ENCODE data around the gene NHSL1. TPM values are rescaled to one million over a fixed set of nuclear protein-coding genes. Genes with fewer than 3 reads are reported as not detected.

NHSL1 gene
- total and polyA plus RNA-seq, 9 donors, result 20.0 to 35.7 (median 28.4) TPM

- no peaks in the 10 kb centered on the region for H3K9me3 ChIP-seq (replicated peaks; ENCODE audit: control insufficient read depth, low read depth, low read length)
- no peak overlapping the region for H3K4me3 ChIP-seq (ENCODE audit: low read length)
- WGBS (ENCODE audit: insufficient coverage), result no CpG with 5 or more reads among the region's 2 CpGs
- no peaks in the 10 kb centered on the region for H3K27me3 ChIP-seq (ENCODE audit: control insufficient read depth, insufficient read depth, low read length)
- no peak overlapping the region for H3K27ac ChIP-seq (ENCODE audit: low read length)
- H3K4me1 ChIP-seq (ENCODE audit: control insufficient read depth, insufficient read depth, low read length), result peaks cover 14% of the 10 kb centered on the region
- no peak for DNase-seq
- H3K36me3 ChIP-seq (ENCODE audit: control insufficient read depth, insufficient read depth, low read length), result no peaks in the 10 kb centered on the region
Observed at GRCh38 chr6:138524526-138524925, 25.2 kb upstream of the NHSL1 start.

DNA sequence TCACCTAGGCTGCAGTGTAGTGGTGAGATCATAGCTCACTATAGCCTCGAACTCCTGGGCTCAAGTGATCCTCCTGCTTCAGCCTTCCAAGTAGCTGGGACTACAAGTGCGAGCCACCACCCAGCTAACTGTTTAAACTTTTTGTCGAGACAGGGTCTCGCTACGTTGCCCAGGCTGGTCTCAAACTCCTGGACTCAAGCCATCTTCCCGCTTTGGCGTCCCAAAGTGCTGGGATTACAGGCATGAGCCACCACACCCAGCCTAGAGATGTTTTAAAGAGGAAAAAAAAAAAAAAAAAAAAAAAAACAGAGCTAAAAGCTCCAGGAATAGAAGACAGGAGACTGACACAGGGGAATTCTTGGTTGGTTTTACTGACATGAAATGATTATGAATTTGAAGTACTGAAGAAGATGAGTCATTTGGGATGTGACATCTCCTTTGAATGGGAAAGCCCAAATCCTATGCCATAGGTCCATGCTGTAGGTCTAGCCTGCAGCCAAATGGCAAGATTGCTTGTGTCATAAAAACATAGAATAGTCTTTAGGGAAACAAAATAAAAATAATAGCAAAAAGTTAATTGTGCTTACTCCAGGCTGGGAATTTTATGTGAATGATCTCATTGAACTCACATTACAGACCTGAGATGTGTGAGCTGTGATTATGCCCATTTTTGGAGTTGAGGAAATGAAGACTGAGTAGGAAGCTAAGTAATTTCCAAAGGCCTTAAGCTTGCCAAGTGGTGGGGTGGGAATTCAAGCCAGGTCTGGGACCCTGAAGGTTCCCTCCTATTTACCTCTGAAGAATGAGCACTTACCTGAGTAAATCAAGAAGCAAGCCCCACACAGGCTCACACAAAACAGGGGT lies 24.3 kb upstream of the NHSL1 start:
- DNase-seq, result peak; percentile 43
- WGBS (ENCODE audit: insufficient coverage), result 72% methylated on average over 5 of the region's 7 CpGs
- Histone ChIP-seq H3K36me3 (ENCODE audit: control insufficient read depth, insufficient read depth, low read length) (no peaks in the 10 kb centered on the region), H3K27ac (ENCODE audit: low read length) (peak overlapping the region; percentile 38), H3K4me1 (ENCODE audit: control insufficient read depth, insufficient read depth, low read length) (peaks cover 12% of the 10 kb centered on the region), H3K9me3 (replicated peaks; ENCODE audit: control insufficient read depth, low read depth, low read length) (no peaks in the 10 kb centered on the region), H3K4me3 (ENCODE audit: low read length) (no peak overlapping the region), H3K27me3 (ENCODE audit: control insufficient read depth, insufficient read depth, low read length) (no peaks in the 10 kb centered on the region)

- peaks cover 3% of the 10 kb centered on the region for H3K9me3 ChIP-seq (replicated peaks; ENCODE audit: control insufficient read depth, low read depth, low read length)
- 100% methylated on average over 3 of the region's 4 CpGs for WGBS (ENCODE audit: insufficient coverage)
- H3K4me3 ChIP-seq (ENCODE audit: low read length), result no peak overlapping the region
- no peak overlapping the region for H3K27ac ChIP-seq (ENCODE audit: low read length)
- peaks cover 10% of the 10 kb centered on the region for H3K4me1 ChIP-seq (ENCODE audit: control insufficient read depth, insufficient read depth, low read length)
- no peaks in the 10 kb centered on the region for H3K27me3 ChIP-seq (ENCODE audit: control insufficient read depth, insufficient read depth, low read length)
- H3K36me3 ChIP-seq (ENCODE audit: control insufficient read depth, insufficient read depth, low read length), result peaks cover 3% of the 10 kb centered on the region
- no peak for DNase-seq
Observed at GRCh38 chr6:138522611-138523010, 23.3 kb upstream of the NHSL1 start.

- Histone ChIP-seq H3K27me3 (ENCODE audit: control insufficient read depth, insufficient read depth, low read length) (no peaks in the 10 kb centered on the region), H3K4me3 (ENCODE audit: low read length) (no peak overlapping the region), H3K27ac (ENCODE audit: low read length) (peak overlapping the region; percentile 25), H3K9me3 (replicated peaks; ENCODE audit: control insufficient read depth, low read depth, low read length) (peaks cover 4% of the 10 kb centered on the region), H3K4me1 (ENCODE audit: control insufficient read depth, insufficient read depth, low read length) (peaks cover 3% of the 10 kb centered on the region), H3K36me3 (ENCODE audit: control insufficient read depth, insufficient read depth, low read length) (peaks cover 3% of the 10 kb centered on the region)
- WGBS (ENCODE audit: insufficient coverage), result 20% methylated on average over 4 of the region's 5 CpGs
- peak; percentile 72 for DNase-seq
Observed at GRCh38 chr6:138521790-138522189, 22.5 kb upstream of the NHSL1 start.

GRCh38 chr6:138520463-138520862 lies 21.2 kb upstream of the NHSL1 start:
- no peak overlapping the region for H3K27ac ChIP-seq (ENCODE audit: low read length)
- H3K27me3 ChIP-seq (ENCODE audit: control insufficient read depth, insufficient read depth, low read length), result no peaks in the 10 kb centered on the region
- peaks cover 3% of the 10 kb centered on the region for H3K4me1 ChIP-seq (ENCODE audit: control insufficient read depth, insufficient read depth, low read length)
- peaks cover 4% of the 10 kb centered on the region for H3K9me3 ChIP-seq (replicated peaks; ENCODE audit: control insufficient read depth, low read depth, low read length)
- WGBS (ENCODE audit: insufficient coverage), result no CpG with 5 or more reads among the region's 3 CpGs
- DNase-seq, result no peak
- H3K36me3 ChIP-seq (ENCODE audit: control insufficient read depth, insufficient read depth, low read length), result peaks cover 6% of the 10 kb centered on the region
- no peak overlapping the region for H3K4me3 ChIP-seq (ENCODE audit: low read length)

DNA sequence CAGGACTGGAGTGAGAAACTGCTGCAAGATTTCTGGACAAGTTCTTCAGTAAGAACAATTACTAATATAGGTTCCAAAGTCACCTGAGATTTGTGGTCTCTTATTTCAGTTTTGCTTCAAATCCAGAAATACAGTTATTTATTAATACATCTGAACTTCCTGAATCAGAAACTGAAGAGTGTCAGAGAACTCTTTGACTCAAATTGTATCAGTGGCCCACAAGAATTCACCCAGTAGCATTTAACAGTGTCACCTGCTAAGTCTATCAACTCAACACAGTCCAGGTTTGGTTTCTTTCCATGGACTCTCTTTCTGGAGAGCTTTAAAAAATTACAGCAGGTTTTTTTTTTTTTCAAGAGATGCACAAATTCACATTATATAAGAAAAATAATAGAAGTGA lies 18.8 kb upstream of the NHSL1 start:
- no peak for DNase-seq
- Histone ChIP-seq H3K27me3 (ENCODE audit: control insufficient read depth, insufficient read depth, low read length) (no peaks in the 10 kb centered on the region), H3K27ac (ENCODE audit: low read length) (no peak overlapping the region), H3K9me3 (replicated peaks; ENCODE audit: control insufficient read depth, low read depth, low read length) (peaks cover 4% of the 10 kb centered on the region), H3K36me3 (ENCODE audit: control insufficient read depth, insufficient read depth, low read length) (peaks cover 6% of the 10 kb centered on the region), H3K4me1 (ENCODE audit: control insufficient read depth, insufficient read depth, low read length) (no peaks in the 10 kb centered on the region), H3K4me3 (ENCODE audit: low read length) (no peak overlapping the region)

DNA sequence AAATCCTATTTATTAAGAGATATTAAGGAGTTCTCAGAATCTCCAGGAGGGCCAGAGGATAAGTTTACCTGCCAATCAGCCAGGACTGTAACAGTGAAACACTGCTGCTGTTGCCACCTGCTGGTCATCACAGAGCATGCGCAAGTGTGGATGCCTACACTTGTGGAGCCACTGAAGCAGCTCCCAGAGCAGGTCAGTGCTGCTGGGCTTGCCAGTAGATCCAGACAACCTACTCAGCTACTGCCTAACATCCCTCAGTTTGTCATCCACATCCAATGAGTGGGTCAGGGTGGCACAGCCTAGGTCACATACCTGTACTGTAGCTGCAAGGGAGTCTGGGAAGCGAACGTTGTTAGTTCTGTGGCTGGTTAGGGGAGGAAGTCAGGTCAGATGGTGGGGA lies 18.3 kb upstream of the NHSL1 start:
- WGBS (ENCODE audit: insufficient coverage), result 100% methylated on average over 3 of the region's 3 CpGs
- peaks cover 6% of the 10 kb centered on the region for H3K36me3 ChIP-seq (ENCODE audit: control insufficient read depth, insufficient read depth, low read length)
- no peak for DNase-seq
- H3K4me1 ChIP-seq (ENCODE audit: control insufficient read depth, insufficient read depth, low read length), result peaks cover 2% of the 10 kb centered on the region
- no peak overlapping the region for H3K27ac ChIP-seq (ENCODE audit: low read length)
- peaks cover 4% of the 10 kb centered on the region for H3K9me3 ChIP-seq (replicated peaks; ENCODE audit: control insufficient read depth, low read depth, low read length)
- H3K27me3 ChIP-seq (ENCODE audit: control insufficient read depth, insufficient read depth, low read length), result no peaks in the 10 kb centered on the region
- H3K4me3 ChIP-seq (ENCODE audit: low read length), result no peak overlapping the region

- Histone ChIP-seq H3K4me3 (ENCODE audit: low read length) (no peak overlapping the region), H3K27ac (ENCODE audit: low read length) (no peak overlapping the region), H3K27me3 (ENCODE audit: control insufficient read depth, insufficient read depth, low read length) (no peaks in the 10 kb centered on the region), H3K4me1 (ENCODE audit: control insufficient read depth, insufficient read depth, low read length) (peaks cover 4% of the 10 kb centered on the region), H3K9me3 (replicated peaks; ENCODE audit: control insufficient read depth, low read depth, low read length) (peaks cover 4% of the 10 kb centered on the region), H3K36me3 (ENCODE audit: control insufficient read depth, insufficient read depth, low read length) (peaks cover 6% of the 10 kb centered on the region)
- WGBS (ENCODE audit: insufficient coverage), result 97% methylated on average over 6 of the region's 12 CpGs
- DNase-seq, result no peak
Observed at GRCh38 chr6:138515657-138516248, 16.5 kb upstream of the NHSL1 start.

GRCh38 chr6:138514860-138515540 lies 15.7 kb upstream of the NHSL1 start:
- no peak overlapping the region for H3K4me3 ChIP-seq (ENCODE audit: low read length)
- no peak overlapping the region for H3K27ac ChIP-seq (ENCODE audit: low read length)
- WGBS (ENCODE audit: insufficient coverage), result 100% methylated on average over 1 of the region's 9 CpGs
- H3K36me3 ChIP-seq (ENCODE audit: control insufficient read depth, insufficient read depth, low read length), result peaks cover 6% of the 10 kb centered on the region
- H3K27me3 ChIP-seq (ENCODE audit: control insufficient read depth, insufficient read depth, low read length), result no peaks in the 10 kb centered on the region
- peaks cover 4% of the 10 kb centered on the region for H3K9me3 ChIP-seq (replicated peaks; ENCODE audit: control insufficient read depth, low read depth, low read length)
- H3K4me1 ChIP-seq (ENCODE audit: control insufficient read depth, insufficient read depth, low read length), result peaks cover 4% of the 10 kb centered on the region
- no peak for DNase-seq

GRCh38 chr6:138512609-138513008 lies 13.3 kb upstream of the NHSL1 start:
- peaks cover 4% of the 10 kb centered on the region for H3K4me1 ChIP-seq (ENCODE audit: control insufficient read depth, insufficient read depth, low read length)
- 56% methylated on average over 7 of the region's 8 CpGs for WGBS (ENCODE audit: insufficient coverage)

More at GRCh38 chr6:138512609-138513008, 13.3 kb upstream of the NHSL1 start:
- Histone ChIP-seq H3K36me3 (ENCODE audit: control insufficient read depth, insufficient read depth, low read length) (peaks cover 3% of the 10 kb centered on the region), H3K9me3 (replicated peaks; ENCODE audit: control insufficient read depth, low read depth, low read length) (peaks cover 1% of the 10 kb centered on the region), H3K4me3 (ENCODE audit: low read length) (no peak overlapping the region), H3K27ac (ENCODE audit: low read length) (no peak overlapping the region), H3K27me3 (ENCODE audit: control insufficient read depth, insufficient read depth, low read length) (no peaks in the 10 kb centered on the region)
- DNase-seq, result no peak

All from muscle of leg (tissue), 11 donors.